ENCODE results near the gene CPED1. TPM values are rescaled to one million over a fixed set of nuclear protein-coding genes. Genes with fewer than 3 reads are reported as not detected.

The CPED1 gene
- total RNA-seq, 4 donors from 2014 or later, result 1.9 to 4.4 (median 3.7) TPM

DNA sequence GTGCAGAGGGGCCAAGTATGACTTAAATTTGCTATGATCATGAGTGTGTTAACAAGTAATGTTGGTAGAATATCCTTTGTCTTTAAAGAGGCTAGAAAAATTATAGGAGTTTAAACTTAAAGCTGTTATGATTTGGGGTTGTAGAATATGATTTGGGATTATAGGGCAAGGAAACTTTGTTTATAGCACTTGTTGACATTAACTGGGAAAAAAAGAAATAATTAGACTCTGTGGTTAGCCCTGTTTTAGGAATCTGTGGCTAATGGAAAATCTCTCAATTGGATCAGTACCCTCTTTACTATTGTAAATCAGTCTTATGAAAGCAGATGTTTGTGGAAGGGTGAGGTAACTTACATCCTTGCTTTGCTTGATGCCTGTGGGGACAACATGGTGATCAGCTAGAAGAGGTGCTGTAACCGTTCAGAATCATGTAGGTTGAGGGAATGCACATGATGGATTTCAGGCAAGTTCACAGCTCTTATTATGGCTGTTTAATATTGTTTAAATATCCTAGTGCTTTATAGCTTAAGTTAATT is 26.8 kb upstream of the CPED1 start:
- 58 to 63% methylated on average over 1 of the region's 1 CpG for WGBS, 2 donors
- no peak for DNase-seq (ENCODE audit: low spot score in 2 of 2)
- no peak overlapping the region for H3K4me3 ChIP-seq (ENCODE audit: low read depth, poor library complexity, severe bottlenecking)
- intact Hi-C loops (cut with DNase I; ENCODE audit: low total_unique reads), result no loop called here
- TF ChIP-seq, protein P1, sequence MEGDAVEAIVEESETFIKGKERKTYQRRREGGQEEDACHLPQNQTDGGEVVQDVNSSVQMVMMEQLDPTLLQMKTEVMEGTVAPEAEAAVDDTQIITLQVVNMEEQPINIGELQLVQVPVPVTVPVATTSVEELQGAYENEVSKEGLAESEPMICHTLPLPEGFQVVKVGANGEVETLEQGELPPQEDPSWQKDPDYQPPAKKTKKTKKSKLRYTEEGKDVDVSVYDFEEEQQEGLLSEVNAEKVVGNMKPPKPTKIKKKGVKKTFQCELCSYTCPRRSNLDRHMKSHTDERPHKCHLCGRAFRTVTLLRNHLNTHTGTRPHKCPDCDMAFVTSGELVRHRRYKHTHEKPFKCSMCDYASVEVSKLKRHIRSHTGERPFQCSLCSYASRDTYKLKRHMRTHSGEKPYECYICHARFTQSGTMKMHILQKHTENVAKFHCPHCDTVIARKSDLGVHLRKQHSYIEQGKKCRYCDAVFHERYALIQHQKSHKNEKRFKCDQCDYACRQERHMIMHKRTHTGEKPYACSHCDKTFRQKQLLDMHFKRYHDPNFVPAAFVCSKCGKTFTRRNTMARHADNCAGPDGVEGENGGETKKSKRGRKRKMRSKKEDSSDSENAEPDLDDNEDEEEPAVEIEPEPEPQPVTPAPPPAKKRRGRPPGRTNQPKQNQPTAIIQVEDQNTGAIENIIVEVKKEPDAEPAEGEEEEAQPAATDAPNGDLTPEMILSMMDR (IDR thresholded peaks at IDR 0.05), result no peak
- TF ChIP-seq POLR2A (IDR thresholded peaks at IDR 0.05), result no peak

DNA sequence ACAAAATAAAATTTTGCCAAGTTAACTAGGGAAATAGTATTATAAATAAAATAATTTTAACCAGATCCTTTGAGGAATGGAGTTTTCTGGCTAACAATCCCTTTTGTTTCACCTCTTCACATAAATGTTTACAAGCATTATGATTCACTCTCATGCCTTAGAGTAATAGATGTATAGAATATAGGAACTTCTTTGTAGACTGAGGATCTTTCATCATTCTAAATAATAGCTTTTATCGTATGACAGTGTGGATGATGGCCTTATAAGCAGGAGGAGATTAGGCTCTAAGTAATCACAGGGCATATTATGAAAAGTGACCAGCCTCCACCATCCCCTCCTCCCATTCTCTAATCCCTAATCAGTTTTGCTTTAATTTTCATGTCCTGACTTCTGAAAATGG is 24.4 kb upstream of the CPED1 start:
- TF ChIP-seq, protein P1 (IDR thresholded peaks at IDR 0.05), result no peak
- TF ChIP-seq POLR2A (IDR thresholded peaks at IDR 0.05), result no peak
- 95 to 97% methylated on average over 1 of the region's 1 CpG for WGBS, 2 donors
- no peak overlapping the region for H3K4me3 ChIP-seq (ENCODE audit: low read depth, poor library complexity, severe bottlenecking)
- no peak for DNase-seq (ENCODE audit: low spot score in 2 of 2)
- intact Hi-C loops (cut with DNase I; ENCODE audit: low total_unique reads), result no loop called here

- no peak for DNase-seq (ENCODE audit: low spot score in 2 of 2)
- TF ChIP-seq POLR2A (IDR thresholded peaks at IDR 0.05), result no peak
- TF ChIP-seq, protein P1 (IDR thresholded peaks at IDR 0.05), result no peak
- intact Hi-C loops (cut with DNase I; ENCODE audit: low total_unique reads), result no loop called here
- H3K4me3 ChIP-seq (ENCODE audit: low read depth, poor library complexity, severe bottlenecking), result no peak overlapping the region
Observed at GRCh38 chr7:120966961-120967360, 21.6 kb upstream of the CPED1 start.

- WGBS, 2 donors, result 81% methylated on average over 1 of the region's 1 CpG
- TF ChIP-seq POLR2A (IDR thresholded peaks at IDR 0.05), result no peak
- DNase-seq (ENCODE audit: low spot score in 2 of 2), result no peak
- H3K4me3 ChIP-seq (ENCODE audit: low read depth, poor library complexity, severe bottlenecking), result no peak overlapping the region
- intact Hi-C loops (cut with DNase I; ENCODE audit: low total_unique reads), result no loop called here
Observed at GRCh38 chr7:120973849-120974248, 14.7 kb upstream of the CPED1 start.

DNA sequence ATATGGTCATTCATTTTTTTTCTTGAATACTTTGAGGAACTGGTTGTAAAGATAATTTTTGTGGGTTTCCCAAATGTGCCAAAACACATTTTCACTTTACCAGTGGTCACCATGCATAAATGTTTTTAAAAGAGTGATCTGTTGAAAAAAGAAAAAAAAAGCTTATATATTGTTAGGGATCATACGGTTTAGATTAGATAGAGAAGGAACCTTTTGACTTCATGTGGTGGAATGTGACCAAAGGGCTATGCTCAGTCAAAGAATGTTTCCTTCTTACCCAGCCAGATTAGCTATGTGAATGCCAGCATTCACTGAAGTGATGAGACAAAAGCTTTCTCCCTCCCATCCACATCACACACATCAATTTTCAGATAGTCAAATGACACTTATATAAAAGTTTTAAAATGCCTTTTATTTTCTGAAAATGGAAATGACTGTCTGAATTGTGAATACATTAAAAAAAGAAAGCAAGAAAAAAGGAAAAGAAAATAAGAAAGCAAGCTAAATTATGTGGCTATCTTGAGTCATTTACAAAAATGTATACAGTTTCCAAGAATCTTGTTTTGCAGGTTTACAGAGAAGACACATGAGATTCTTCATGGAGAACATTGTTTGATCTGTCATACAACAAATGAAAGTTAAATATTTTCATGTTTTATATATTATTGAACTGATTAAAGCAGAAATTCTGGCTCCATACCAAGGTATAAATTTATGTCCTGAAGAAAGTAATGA is 8.6 kb upstream of the CPED1 start:
- intact Hi-C loops (cut with DNase I; ENCODE audit: low total_unique reads), result loop anchor here (10.0 kb wide), 1 partner anchor 105 kb away; no protein-coding TSS in a partner anchor
- TF ChIP-seq, protein P1 (IDR thresholded peaks at IDR 0.05), result no peak
- no peak for TF ChIP-seq POLR2A (IDR thresholded peaks at IDR 0.05)
- WGBS, 2 donors, result 4 to 9% methylated on average over 1 of the region's 1 CpG
- DNase-seq (ENCODE audit: low spot score in 2 of 2), result no peak
- H3K4me3 ChIP-seq (ENCODE audit: low read depth, poor library complexity, severe bottlenecking), result no peak overlapping the region

DNA sequence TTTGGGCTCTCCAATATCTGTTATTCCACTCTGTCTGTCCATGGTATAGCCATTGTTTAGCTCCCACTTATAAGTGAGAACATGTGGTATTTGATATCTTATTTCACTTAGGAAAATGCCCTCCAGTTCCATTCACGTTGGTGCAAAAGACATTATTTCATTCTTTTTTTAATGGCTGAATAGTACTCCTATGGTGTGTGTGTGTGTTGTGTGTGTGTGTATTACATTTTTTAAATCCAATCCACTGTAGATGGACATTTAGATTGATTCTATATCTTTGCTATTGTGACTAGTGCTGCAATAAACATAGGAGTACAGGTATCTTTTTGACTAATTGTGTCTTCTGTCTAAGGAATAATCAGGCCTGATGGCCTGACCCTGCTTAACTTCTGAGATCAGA is 7.4 kb upstream of the CPED1 start:
- no peak for DNase-seq (ENCODE audit: low spot score in 2 of 2)
- TF ChIP-seq, protein P1 (IDR thresholded peaks at IDR 0.05), result no peak
- TF ChIP-seq POLR2A (IDR thresholded peaks at IDR 0.05), result no peak
- intact Hi-C loops (cut with DNase I; ENCODE audit: low total_unique reads), result loop anchor here (10.0 kb wide), 1 partner anchor 104 kb away; no protein-coding TSS in a partner anchor
- no peak overlapping the region for H3K4me3 ChIP-seq (ENCODE audit: low read depth, poor library complexity, severe bottlenecking)
- 74 to 87% methylated on average over 1 of the region's 1 CpG for WGBS, 2 donors
